WI38 (cell line): ENCODE results near the gene TMEM176B.

Experiments
- H3K4me3 ChIP-seq: 2 replicates; pipeline ENCODE4 v1.5.1; 2011; ENCODE audit warnings: low read depth, mild to moderate bottlenecking, control low read depth, low read length
- CTCF ChIP-seq: IDR thresholded peaks from 2 replicates; pipeline ENCODE4 v1.5.1; 2012; ENCODE audit warnings: low read depth, mild to moderate bottlenecking, control low read depth, low read length

Gene TMEM176B

GRCh38 chr7:150759479-150759878 is 40.7 kb downstream of the TMEM176B start:
- TF ChIP-seq CTCF: no peak
- H3K4me3 ChIP-seq: no peak overlapping the region

- no peak for TF ChIP-seq CTCF
Observed at GRCh38 chr7:150756858-150757257, 43.3 kb downstream of the TMEM176B start.

GRCh38 chr7:150756166-150756565 is 44.0 kb downstream of the TMEM176B start:
- no peak for TF ChIP-seq CTCF
- H3K4me3 ChIP-seq: no peak overlapping the region

More at GRCh38 chr7:150756858-150757257, 43.3 kb downstream of the TMEM176B start:
- H3K4me3 ChIP-seq: no peak overlapping the region

- TF ChIP-seq CTCF: no peak
- no peak overlapping the region for H3K4me3 ChIP-seq
Observed at GRCh38 chr7:150755473-150756099, 44.6 kb downstream of the TMEM176B start.

GRCh38 chr7:150754951-150755350 is 45.2 kb downstream of the TMEM176B start:
- TF ChIP-seq CTCF: no peak
- H3K4me3 ChIP-seq: no peak overlapping the region

GRCh38 chr7:150753826-150754603 is 46.1 kb downstream of the TMEM176B start:
- no peak overlapping the region for H3K4me3 ChIP-seq
- TF ChIP-seq CTCF: no peak

GRCh38 chr7:150753239-150753638 is 46.9 kb downstream of the TMEM176B start:
- H3K4me3 ChIP-seq: no peak overlapping the region
- no peak for TF ChIP-seq CTCF
